Measurements from ENCODE around the gene RNF26. TPM values are rescaled to one million over a fixed set of nuclear protein-coding genes. Genes with fewer than 3 reads are reported as not detected.

Gene RNF26
- total and polyA plus RNA-seq, 12 donors = 5.2 to 28.0 (median 12.7) TPM

DNA sequence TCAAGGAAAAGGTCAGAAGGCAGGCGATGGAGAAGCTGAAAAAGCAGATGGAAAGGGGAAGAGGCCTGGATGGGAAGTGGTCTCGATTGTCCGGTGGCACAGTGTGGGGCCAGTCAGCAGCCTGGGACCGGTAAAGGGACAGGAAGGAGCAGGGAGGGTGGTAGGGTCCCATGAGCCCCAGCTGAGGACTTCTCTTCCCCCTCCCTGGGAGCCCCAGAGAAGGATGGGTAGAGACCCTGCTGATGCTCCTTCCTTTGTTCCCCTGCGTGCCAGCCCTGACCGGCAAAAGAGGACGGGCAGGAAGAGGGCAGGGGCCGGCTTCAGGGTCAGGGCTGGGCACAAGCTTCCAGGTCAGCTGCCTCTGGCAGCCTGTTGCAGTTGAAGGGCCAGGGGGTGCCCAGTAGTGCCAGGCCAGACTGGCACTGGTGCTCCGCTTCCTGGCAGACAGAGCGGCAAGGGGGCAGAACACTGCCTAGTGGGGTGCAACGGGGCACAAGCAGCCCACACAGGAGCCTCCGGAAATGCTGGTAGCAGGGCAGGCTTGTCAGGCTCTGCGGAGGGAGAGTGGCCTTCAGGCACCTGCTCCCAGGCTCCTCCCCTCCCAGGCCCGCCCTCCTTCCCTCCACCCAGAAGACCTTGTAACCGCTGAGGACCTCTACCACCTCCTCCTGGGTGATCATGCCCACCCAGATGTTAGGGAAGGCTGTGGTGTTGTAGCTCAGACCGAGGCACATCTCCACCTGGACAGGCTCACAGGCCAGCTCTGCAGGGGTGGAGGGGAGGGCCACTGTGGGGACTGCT lies 7.1 kb downstream of the RNF26 start:
- Histone ChIP-seq H3K27me3 (no peaks in the 10 kb centered on the region), H3K27ac (peak overlapping the region in 2 of 5 donors; percentile 81 to 87), H3K9me3 (replicated peaks in 1 of 3) (no peaks in the 10 kb centered on the region), H3K36me3 (replicated peaks in 1 of 2) (peaks cover 0 to 8% of the 10 kb centered on the region in 2 donors), H3K4me3 (peak overlapping the region in 1 of 4 donors; percentile 72), H3K4me1 (replicated peaks in 1 of 2) (peaks cover 15 to 38% of the 10 kb centered on the region in 2 donors)
- peak in 1 of 7 donors; percentile 35 for DNase-seq
- TF ChIP-seq POLR2A (IDR thresholded peaks at IDR 0.05) = no peak
- TF ChIP-seq, protein P1, sequence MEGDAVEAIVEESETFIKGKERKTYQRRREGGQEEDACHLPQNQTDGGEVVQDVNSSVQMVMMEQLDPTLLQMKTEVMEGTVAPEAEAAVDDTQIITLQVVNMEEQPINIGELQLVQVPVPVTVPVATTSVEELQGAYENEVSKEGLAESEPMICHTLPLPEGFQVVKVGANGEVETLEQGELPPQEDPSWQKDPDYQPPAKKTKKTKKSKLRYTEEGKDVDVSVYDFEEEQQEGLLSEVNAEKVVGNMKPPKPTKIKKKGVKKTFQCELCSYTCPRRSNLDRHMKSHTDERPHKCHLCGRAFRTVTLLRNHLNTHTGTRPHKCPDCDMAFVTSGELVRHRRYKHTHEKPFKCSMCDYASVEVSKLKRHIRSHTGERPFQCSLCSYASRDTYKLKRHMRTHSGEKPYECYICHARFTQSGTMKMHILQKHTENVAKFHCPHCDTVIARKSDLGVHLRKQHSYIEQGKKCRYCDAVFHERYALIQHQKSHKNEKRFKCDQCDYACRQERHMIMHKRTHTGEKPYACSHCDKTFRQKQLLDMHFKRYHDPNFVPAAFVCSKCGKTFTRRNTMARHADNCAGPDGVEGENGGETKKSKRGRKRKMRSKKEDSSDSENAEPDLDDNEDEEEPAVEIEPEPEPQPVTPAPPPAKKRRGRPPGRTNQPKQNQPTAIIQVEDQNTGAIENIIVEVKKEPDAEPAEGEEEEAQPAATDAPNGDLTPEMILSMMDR (IDR thresholded peaks at IDR 0.05) = no peak
- intact Hi-C loops (cut with DNase I) = loop anchor here in 1 of 2 donors (5.0 kb wide), 1 partner anchor 36 kb away; no protein-coding TSS in a partner anchor
- 25 to 38% (median 33%) methylated on average over 8 to 16 of the region's 16 CpGs for WGBS, 4 donors

DNA sequence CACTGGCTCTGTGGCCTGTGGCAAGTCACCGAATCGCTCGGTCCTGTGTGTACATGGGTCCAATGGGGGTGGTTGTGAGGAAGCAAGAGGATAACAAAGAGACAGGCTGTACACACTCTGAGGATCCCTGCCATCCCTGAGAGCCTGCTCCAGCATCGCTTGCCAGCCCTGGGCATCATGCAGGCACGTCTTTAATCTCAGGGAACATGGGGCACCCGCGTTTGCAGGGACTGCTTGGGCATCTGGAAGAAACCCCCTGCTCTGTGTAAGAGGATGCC lies 7.6 kb downstream of the RNF26 start:
- TF ChIP-seq, protein P1 (IDR thresholded peaks at IDR 0.05) = no peak
- TF ChIP-seq POLR2A (IDR thresholded peaks at IDR 0.05) = no peak
- Histone ChIP-seq H3K4me3 (no peak overlapping the region), H3K9me3 (replicated peaks in 1 of 3) (no peaks in the 10 kb centered on the region), H3K4me1 (replicated peaks in 1 of 2) (peaks cover 16 to 38% of the 10 kb centered on the region in 2 donors), H3K27ac (no peak overlapping the region), H3K36me3 (replicated peaks in 1 of 2) (peaks cover 0 to 2% of the 10 kb centered on the region in 2 donors), H3K27me3 (no peaks in the 10 kb centered on the region)
- DNase-seq = no peak
- intact Hi-C loops (cut with DNase I) = loop anchor here in 1 of 2 donors (5.0 kb wide), 1 partner anchor 35 kb away; no protein-coding TSS in a partner anchor
- WGBS, 4 donors = 66 to 93% (median 70%) methylated on average over 3 to 7 of the region's 7 CpGs

- DNase-seq = no peak
- Histone ChIP-seq H3K9me3 (replicated peaks in 1 of 3) (no peaks in the 10 kb centered on the region), H3K27ac (no peak overlapping the region), H3K4me1 (replicated peaks in 1 of 2) (peaks cover 22 to 40% of the 10 kb centered on the region in 2 donors), H3K4me3 (no peak overlapping the region), H3K36me3 (replicated peaks in 1 of 2) (no peaks in the 10 kb centered on the region), H3K27me3 (no peaks in the 10 kb centered on the region)
- intact Hi-C loops (cut with DNase I) = loop anchor here in 1 of 2 donors (5.0 kb wide), 1 partner anchor 35 kb away; no protein-coding TSS in a partner anchor
- 74 to 89% (median 81%) methylated on average over 3 to 10 of the region's 10 CpGs for WGBS, 4 donors
- TF ChIP-seq POLR2A (IDR thresholded peaks at IDR 0.05) = no peak
- TF ChIP-seq, protein P1 (IDR thresholded peaks at IDR 0.05) = no peak
Observed at GRCh38 chr11:119342362-119343130, 8.2 kb downstream of the RNF26 start.

DNA sequence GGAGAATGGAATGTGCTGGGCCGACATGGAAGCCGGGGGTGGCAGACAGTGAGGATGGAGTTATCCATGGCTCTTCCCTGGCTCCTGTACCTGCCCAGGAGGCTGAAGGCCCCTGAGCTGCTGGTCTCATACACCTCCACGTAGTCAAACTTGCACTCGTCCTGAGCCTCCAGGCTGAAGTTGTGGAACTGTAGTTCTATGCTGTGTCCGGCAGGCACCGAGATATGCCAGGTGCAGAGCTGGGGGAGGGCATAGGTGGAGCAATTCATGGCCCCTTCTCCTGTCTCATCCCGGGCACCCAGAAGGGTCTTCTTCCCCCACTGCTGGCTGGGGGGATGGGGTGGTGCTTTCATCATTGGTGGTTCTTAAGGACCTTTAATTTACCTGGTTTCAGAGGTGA lies 9.4 kb downstream of the RNF26 start:
- WGBS, 4 donors = 80 to 95% (median 92%) methylated on average over 6 to 7 of the region's 7 CpGs
- Histone ChIP-seq H3K4me1 (replicated peaks in 1 of 2) (peaks cover 22 to 29% of the 10 kb centered on the region in 2 donors), H3K4me3 (no peak overlapping the region), H3K27me3 (no peaks in the 10 kb centered on the region), H3K27ac (no peak overlapping the region), H3K36me3 (replicated peaks in 1 of 2) (no peaks in the 10 kb centered on the region), H3K9me3 (replicated peaks in 1 of 3) (no peaks in the 10 kb centered on the region)
- DNase-seq = no peak
- TF ChIP-seq, protein P1 (IDR thresholded peaks at IDR 0.05) = no peak
- TF ChIP-seq POLR2A (IDR thresholded peaks at IDR 0.05) = no peak
- intact Hi-C loops (cut with DNase I) = loop anchor here in 1 of 2 donors (5.0 kb wide), 1 partner anchor 34 kb away; no protein-coding TSS in a partner anchor
